Natural killer cell treated with Interleukin-12 subunit alpha and Interleukin-12 subunit beta and Interleukin-15 and Interleukin-18, amount 100 ng/mL, for 72 hours (primary cell): ENCODE results near the gene FUT1. TPM values are rescaled to one million over a fixed set of nuclear protein-coding genes. Genes with fewer than 3 reads are reported as not detected.
"Not testable (repeated sequence)": the region's sequence is repeated elsewhere in the genome, so short reads cannot be mapped to it uniquely, and the experiment has no call there.

Experiments used
- ATAC-seq, 2 donors: fragments of 150-1000 bp; cut with Tn5 transposase in 1 of 2; sonication (Bioruptor Pico), chemical (Tn5 transposase) in 1 of 2; 2 replicates each; pipeline ENCODE4 v1.10.0; 2021
- DNase-seq: peaks from one replicate; pipeline ENCODE4 v3.0.0; 2022; ENCODE audit warnings: low spot score
- H3K27ac Mint-ChIP-seq, 2 donors: 1 replicate in 1 of 2; 2 replicates in 1 of 2; pipeline ENCODE4 v1.8.0; 2022; ENCODE audit warnings: mixed read lengths in 2 of 2, mild to moderate bottlenecking in 1 of 2, moderate library complexity in 1 of 2
- H3K27me3 Mint-ChIP-seq, 2 donors: 1 replicate in 1 of 2; 2 replicates in 1 of 2; pipeline ENCODE4 v1.8.0; 2022; ENCODE audit warnings: mixed read lengths in 2 of 2
- H3K36me3 Mint-ChIP-seq: one replicate; pipeline ENCODE4 v1.8.0; 2022; ENCODE audit warnings: mixed read lengths
- H3K4me1 Mint-ChIP-seq, 2 donors: 1 replicate in 1 of 2; 2 replicates in 1 of 2; pipeline ENCODE4 v1.8.0; 2022; ENCODE audit warnings: low read depth in 2 of 2, mixed read lengths in 2 of 2, mild to moderate bottlenecking in 1 of 2
- H3K4me3 Mint-ChIP-seq: one replicate; pipeline ENCODE4 v1.8.0; 2022; ENCODE audit warnings: mixed read lengths
- H3K9me3 Mint-ChIP-seq: 2 replicates; pipeline ENCODE4 v1.8.0; 2022; ENCODE audit warnings: mixed read lengths
- total RNA-seq, 2 donors: library from RNA; stranded (reverse); gene quantifications; one replicate each; pipeline ENCODE4 v1.2.3, GENCODE V29; 2022

FUT1 gene
- total RNA-seq: under 1 TPM in 1 of 2 donors, not detected in 1; 0.21 TPM

DNA sequence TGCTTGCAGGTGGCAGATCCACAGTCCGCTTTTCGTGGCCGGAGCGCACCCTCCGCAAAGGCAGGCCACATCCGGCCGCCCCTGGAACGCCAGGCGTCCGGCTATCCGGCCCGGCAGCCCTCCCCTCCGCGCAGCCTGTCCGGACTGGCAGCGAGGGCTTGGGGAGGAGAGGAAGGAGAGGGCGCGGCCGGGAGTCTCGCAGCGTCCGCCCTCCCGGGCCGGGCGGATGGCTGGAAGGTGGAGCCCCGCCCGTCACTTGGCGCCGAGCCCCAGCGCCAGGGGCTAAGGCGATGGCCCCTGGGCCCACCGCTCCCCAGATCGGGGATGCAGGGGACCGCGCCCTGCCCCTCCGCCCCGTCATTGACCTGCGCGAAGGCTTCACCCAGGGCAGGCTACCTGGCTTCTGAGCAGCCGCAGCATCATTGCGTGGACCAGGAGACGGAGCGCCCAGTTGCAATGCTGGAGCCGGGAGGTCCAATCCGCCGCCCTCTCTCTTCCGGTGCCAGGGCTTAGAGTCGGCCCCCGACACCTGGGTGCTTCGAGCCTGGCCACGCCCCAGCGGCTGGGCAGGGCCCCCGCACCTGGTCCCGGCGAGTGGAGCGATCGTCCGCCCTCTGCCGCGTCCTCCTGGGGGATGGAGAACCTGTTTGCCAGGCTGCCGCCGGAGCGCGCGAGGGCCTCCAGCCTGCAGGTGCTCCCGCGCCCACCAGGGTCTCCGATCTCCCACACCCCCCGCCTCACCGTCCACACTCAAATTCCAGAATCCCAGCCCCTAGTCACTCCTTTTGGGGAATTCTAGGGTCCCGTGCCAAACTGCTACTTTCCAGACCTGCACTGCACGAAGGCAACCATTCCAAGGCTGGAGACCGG lies at the start of gene FUT1:
FUT1 (minus strand) TSS at position 146 of the 870 bp plus-strand sequence. CDS start 1,360 bp downstream, outside the sequence.
- DNase-seq (no peak), ATAC-seq (peak; percentile 71 to 82)
- Mint-ChIP-seq H3K36me3 (no peaks in the 10 kb centered on the region), H3K9me3 (no peaks in the 10 kb centered on the region), H3K27ac (no peak within 1 kb of the TSS), H3K4me3 (peak within 1 kb of the TSS; percentile 86), H3K27me3 (peaks cover 8 to 13% of the 10 kb centered on the region in 2 donors), H3K4me1 (peaks cover 13 to 15% of the 10 kb centered on the region in 2 donors)

DNA sequence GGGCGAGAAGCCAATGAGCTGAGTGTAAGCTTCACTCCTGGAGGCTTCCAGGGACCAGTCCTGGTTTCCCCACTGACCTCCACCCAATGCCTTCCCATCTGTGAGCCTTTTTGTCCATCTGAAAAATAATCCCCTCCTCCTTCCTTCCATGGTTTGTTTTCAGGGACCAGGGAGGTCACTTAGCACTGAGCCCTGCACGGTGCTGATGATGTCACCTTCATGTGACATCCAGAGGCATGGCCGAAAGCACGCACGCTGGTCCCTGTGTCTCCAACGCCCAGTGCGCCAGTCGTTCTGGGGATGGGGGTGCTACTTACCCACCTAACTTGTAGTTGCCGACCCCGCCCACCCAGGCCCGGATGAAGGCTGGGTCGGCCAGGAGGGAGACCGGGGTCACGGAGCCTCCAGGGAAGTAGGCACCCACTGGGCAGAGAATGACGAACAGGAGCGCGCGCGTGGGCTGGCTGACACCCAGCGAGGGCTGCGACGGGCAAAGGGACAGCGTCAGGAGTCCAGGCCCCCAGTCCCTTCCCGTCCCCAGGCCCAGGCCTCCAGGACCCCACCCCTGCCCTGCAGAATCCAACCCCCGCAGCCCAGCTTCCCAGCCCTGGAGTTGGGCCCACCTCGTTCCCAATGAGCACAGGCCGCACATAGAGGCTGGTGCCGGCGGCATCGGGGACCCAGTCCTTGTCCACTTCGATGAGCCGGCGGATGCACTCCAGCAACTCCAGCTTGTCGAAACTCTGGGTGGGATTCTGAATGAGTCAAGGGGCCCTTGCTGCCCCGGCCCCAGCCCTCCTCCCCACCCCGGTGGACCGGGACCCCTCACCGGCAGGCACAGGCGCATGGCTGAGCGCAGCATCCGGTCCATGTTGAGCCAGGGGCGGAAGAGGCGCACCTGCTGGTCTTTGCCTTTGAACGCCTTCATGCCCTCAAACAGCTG lies 47.2 kb upstream of the FUT1 start:
- no peak overlapping the region for H3K4me3 Mint-ChIP-seq
- no peak for ATAC-seq

DNA sequence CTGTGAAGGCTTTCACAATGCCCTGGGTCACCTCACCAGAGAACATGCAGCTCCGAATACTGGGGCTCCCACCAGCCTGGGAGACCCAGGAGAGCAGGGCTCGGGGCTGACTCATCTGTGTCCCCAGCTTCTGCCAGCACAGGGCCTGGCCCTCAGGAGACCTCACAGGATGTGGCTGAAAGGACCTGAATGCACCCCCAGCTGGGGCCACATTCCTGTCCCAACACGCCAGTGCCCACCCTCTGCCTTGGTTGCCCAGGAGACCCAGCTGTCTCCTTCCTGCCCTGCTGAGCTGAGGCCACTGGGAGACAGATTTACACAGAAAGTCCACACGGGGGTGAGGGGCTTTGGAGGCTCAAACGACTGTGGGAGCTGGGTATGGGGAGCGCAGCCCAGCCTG lies 46.5 kb upstream of the FUT1 start:
- DNase-seq (no peak), ATAC-seq (no peak)
- no peaks in the 10 kb centered on the region for H3K36me3 Mint-ChIP-seq
- H3K27me3 Mint-ChIP-seq: no peaks in the 10 kb centered on the region
- H3K9me3 Mint-ChIP-seq: no peaks in the 10 kb centered on the region
- H3K4me3 Mint-ChIP-seq: no peak overlapping the region
- no peak overlapping the region for H3K27ac Mint-ChIP-seq
- peaks cover 6 to 9% of the 10 kb centered on the region in 2 donors for H3K4me1 Mint-ChIP-seq

More for the DNA sequence above, 47.2 kb upstream of the FUT1 start:
- no peaks in the 10 kb centered on the region for H3K27me3 Mint-ChIP-seq
- peaks cover 6% of the 10 kb centered on the region in 2 donors for H3K4me1 Mint-ChIP-seq
- DNase-seq: no peak
- no peaks in the 10 kb centered on the region for H3K36me3 Mint-ChIP-seq
- H3K27ac Mint-ChIP-seq: no peak overlapping the region
- no peaks in the 10 kb centered on the region for H3K9me3 Mint-ChIP-seq

DNA sequence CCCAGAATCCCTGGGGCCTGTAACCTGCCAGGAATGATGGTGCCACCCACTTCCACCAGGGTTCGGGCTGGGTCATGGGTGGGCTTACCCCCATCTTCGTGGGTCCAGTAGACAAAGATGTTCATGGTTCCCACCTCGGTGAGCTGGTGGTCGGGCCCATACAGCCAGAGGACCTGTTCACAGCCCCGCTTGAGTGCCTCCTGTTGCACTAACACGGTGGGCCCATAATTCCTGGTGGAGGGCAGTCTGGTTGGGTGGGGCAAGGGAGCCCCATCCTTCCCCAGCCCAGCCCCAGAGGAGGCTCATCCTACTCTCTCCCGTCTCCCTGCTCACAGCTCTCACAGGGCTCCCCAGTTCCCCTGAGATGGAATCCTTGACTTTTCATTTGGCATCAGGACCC lies 44.7 kb upstream of the FUT1 start:
- Mint-ChIP-seq H3K36me3 (no peaks in the 10 kb centered on the region), H3K4me3 (no peak overlapping the region), H3K9me3 (no peaks in the 10 kb centered on the region), H3K27me3 (no peaks in the 10 kb centered on the region), H3K4me1 (peaks cover 6 to 9% of the 10 kb centered on the region in 2 donors), H3K27ac (peak overlapping the region in 1 of 2 donors; percentile 51)
- ATAC-seq: no peak
- DNase-seq: no peak

DNA sequence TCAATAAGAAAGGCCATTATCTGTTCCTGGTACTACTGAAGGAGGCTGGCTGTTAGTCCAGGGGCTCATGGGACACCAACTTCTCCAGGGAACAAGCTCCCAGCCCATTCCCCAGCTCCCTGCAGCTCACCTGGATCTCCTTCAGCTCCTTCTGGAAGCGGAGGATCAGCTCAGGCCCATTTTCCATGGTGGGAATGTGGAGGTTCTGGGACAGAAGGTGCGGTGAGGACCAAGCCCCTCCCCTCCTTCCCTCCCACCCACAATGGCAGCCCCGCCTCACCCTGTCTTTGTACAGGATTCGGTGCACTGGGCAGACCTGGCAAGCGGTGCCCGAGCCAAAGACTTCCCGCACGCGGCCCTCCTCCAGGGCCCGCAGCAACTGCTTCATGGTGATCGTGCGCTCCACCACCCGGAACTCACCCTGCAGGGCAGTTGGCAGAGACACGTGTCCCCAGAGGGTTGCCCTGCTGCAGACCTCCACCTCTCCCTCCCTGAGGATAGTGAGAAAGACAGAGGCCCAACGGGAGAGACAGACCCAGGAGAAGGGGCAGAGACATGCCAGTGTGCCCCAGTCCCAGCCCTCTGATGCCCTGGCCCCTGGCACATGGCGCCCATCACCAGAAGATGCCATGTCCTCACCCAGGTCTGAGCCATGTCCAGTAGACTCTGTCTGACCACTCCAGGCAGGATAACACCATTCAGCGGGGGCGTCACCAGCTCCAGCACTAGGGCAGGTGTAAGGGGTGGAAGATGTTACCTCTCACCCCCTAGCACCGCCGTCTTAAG lies 44.0 kb upstream of the FUT1 start:
- Mint-ChIP-seq H3K36me3 (no peaks in the 10 kb centered on the region), H3K27ac (no peak overlapping the region), H3K9me3 (no peaks in the 10 kb centered on the region), H3K27me3 (no peaks in the 10 kb centered on the region), H3K4me1 (peaks cover 6 to 9% of the 10 kb centered on the region in 2 donors), H3K4me3 (no peak overlapping the region)
- ATAC-seq (no peak), DNase-seq (no peak)

DNA sequence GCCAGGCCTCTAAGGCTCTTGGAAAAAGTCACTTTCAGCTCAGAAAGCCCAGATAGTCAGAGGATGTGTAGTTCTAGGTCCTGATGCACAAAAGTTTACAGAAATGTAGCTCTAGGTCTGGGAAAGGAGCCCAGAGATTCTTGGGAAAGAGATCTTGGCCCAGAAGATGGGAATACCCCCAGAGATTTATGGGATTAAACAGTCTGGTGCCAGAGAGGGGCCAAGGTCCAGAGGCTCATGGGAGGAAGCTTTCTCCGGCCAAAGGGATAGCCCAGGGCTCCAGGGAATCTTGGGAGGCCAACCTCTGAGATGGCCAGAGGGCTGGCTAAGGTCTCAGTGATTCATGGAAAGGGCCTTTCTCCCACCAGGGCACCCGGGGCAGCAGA lies 43.2 kb upstream of the FUT1 start:
- Mint-ChIP-seq H3K4me3 (peak overlapping the region; percentile 82), H3K9me3 (no peaks in the 10 kb centered on the region), H3K36me3 (no peaks in the 10 kb centered on the region), H3K27me3 (no peaks in the 10 kb centered on the region), H3K4me1 (peaks cover 6 to 9% of the 10 kb centered on the region in 2 donors), H3K27ac (peak overlapping the region; percentile 55 to 90)
- ATAC-seq (no peak), DNase-seq (no peak)

DNA sequence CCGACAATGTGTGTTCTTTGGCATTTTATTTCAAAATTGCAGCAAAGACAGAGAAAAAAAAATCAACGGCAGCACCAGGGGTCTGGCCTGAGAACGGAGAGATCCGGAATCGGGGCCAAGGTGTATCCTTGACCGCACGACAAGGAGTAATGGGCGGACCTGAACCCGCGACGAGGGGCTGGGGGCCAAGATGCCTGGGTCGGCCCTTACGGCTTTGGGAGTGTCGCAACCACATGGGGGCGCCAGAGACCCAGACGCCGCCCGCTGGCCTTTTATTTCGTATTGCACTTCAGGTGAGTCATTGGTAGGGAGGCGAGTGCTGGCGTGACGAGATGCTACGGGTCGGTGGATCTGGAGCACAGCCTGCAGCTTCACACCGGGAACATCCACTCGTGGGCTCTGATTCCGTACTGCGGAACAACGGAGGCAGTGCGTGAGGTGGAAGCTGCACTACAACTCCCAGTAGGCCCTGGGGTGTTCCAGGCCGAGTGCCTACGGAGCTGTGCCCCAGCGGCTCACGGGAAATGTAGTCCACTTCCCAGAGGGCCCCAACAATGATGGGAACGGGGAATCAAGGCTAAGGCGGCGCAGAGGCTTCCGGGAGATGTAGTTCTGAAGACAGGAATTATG lies 42.7 kb upstream of the FUT1 start:
- peaks cover 6 to 9% of the 10 kb centered on the region in 2 donors for H3K4me1 Mint-ChIP-seq
- peak overlapping the region; percentile 55 to 90 for H3K27ac Mint-ChIP-seq
- H3K27me3 Mint-ChIP-seq: no peaks in the 10 kb centered on the region
- ATAC-seq: peak; percentile 98
- no peaks in the 10 kb centered on the region for H3K36me3 Mint-ChIP-seq
- peak; percentile 84 for DNase-seq
- H3K4me3 Mint-ChIP-seq: peak overlapping the region; percentile 82
- H3K9me3 Mint-ChIP-seq: no peaks in the 10 kb centered on the region

DNA sequence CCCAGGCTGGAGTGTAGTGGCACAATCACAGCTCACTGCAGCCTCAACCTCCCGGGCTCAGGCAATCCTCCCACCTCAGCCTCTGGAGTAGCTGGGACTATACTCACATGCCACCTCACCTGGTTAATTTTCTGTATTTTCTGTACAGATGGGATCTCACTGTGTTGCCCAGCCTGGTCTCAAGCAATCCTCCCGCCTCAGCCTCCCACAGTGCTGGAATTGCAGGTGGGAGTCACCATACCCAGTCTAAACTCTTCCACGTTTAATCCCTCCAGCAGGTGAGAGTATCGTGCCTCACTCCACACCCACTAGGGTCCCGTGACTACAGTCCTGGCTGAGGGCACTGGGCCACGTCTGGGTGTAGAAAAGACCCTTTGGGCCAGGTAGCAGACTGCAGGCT lies 41.9 kb upstream of the FUT1 start:
- no peaks in the 10 kb centered on the region for H3K36me3 Mint-ChIP-seq
- no peaks in the 10 kb centered on the region for H3K9me3 Mint-ChIP-seq
- DNase-seq (no peak), ATAC-seq (no peak)
- H3K4me3 Mint-ChIP-seq: peak overlapping the region; percentile 82
- H3K4me1 Mint-ChIP-seq: peaks cover 6 to 9% of the 10 kb centered on the region in 2 donors
- no peaks in the 10 kb centered on the region for H3K27me3 Mint-ChIP-seq
- H3K27ac Mint-ChIP-seq: peak overlapping the region in 1 of 2 donors; percentile 90

DNA sequence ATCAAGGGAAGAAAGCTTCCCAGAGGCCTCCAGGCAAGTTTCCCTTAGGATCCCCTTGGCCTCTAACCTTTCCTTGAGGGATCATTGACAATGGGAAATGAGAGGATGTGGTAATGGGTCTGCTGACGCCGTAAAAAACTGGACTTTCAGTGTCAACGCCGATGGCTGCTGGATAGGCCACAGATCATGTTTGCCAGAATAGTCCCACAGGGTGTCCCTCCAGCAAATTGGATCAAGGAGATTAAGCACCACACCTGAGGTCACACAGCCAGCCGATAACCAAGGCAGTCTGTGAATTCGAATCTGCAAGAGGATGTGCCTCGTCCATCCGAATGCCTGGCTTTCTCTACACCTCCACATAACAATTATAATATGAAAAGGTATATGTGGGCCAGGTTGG lies 40.8 kb upstream of the FUT1 start:
- Mint-ChIP-seq H3K27ac (no peak overlapping the region), H3K4me1 (peaks cover 6 to 9% of the 10 kb centered on the region in 2 donors), H3K9me3 (no peaks in the 10 kb centered on the region), H3K27me3 (no peaks in the 10 kb centered on the region), H3K4me3 (no peak overlapping the region), H3K36me3 (no peaks in the 10 kb centered on the region)
- no peak for DNase-seq
- no peak for ATAC-seq

DNA sequence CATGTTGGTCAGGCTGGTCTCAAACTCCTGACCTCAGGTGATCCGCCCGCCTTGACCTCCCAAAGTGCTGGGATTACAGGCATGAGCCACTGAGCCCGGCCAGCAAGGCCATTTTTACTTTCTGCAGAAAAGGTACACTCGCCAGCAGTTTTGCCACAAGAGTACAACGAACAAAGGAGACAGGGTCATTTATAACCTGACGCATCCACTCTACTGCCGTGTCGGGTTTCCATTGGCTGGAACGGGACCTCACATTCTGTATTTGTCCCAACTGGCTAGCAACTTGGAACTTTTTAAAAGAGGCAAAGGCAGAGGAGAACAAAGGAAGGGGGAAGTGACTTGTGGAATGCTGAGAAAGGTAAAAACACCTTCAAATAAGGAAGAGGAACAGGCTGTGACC lies 34.9 kb upstream of the FUT1 start:
- not testable (repeated sequence) for H3K4me1 Mint-ChIP-seq, DNase-seq, H3K9me3 Mint-ChIP-seq, H3K4me3 Mint-ChIP-seq, H3K27me3 Mint-ChIP-seq, H3K36me3 Mint-ChIP-seq, ATAC-seq, H3K27ac Mint-ChIP-seq

DNA sequence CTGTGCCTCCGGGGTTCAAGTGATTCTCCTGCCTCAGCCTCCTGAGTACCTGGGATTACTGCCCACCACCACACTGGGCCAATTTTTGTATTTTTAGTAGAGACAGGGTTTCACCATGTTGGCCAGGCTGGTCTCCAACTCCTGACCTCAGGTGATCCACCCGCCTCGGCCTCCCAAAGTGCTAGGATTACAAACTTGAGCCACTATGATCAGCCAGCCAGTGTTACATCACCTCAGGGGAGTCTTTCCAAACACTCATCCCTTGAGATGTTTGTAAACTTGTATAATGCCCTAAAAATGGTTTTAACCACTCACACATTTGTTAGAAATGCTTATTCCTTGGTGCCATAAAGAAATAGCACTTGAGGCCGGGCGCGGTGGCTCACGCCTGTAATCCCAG lies 34.0 kb upstream of the FUT1 start:
- H3K27me3 Mint-ChIP-seq, H3K4me3 Mint-ChIP-seq, H3K27ac Mint-ChIP-seq, H3K9me3 Mint-ChIP-seq, DNase-seq, H3K4me1 Mint-ChIP-seq, ATAC-seq, H3K36me3 Mint-ChIP-seq: not testable (repeated sequence)

DNA sequence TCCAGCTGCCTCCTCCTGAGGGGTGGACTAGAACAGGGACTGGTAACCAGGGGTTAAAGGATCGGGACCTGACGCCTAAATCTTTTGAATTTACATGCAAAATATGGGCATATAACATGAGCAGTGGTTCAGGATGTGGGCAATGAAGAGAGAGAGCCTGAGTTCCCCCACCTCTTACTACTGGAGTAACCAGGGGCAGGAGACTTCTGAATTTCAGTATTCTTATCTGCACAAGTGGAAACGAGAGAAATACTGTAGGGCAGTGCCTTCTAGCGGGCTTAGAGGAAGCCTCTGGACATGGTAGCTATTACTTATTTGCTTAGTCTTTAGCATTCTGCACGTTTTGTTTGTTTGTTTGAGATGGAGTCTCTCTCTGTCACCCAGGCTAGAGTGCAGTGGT lies 32.1 kb upstream of the FUT1 start:
- Mint-ChIP-seq H3K27me3 (peaks cover 0 to 2% of the 10 kb centered on the region in 2 donors), H3K4me3 (no peak overlapping the region), H3K9me3 (no peaks in the 10 kb centered on the region), H3K4me1 (peaks cover 0 to 3% of the 10 kb centered on the region in 2 donors), H3K36me3 (no peaks in the 10 kb centered on the region), H3K27ac (no peak overlapping the region)
- ATAC-seq (no peak), DNase-seq (no peak)
